OCI-M1 (cell line): ENCODE data around the gene EVI5.
"Not testable (repeated sequence)": the region's sequence is repeated elsewhere in the genome, so short reads cannot be mapped to it uniquely, and the experiment has no call there.

Experiments
- DNase-seq: peaks from one replicate; lab custom pipeline; 2025; lab: John Stamatoyannopoulos, UW

The EVI5 gene

GRCh38 chr1:92748138-92748537 lies 36.8 kb downstream of the EVI5 start:
- no peak for DNase-seq

- DNase-seq: no peak
Measured at GRCh38 chr1:92747735-92748134, 37.2 kb downstream of the EVI5 start.

GRCh38 chr1:92746255-92746654 lies 38.7 kb downstream of the EVI5 start:
- DNase-seq: not testable (repeated sequence)

GRCh38 chr1:92743221-92743620 lies 41.7 kb downstream of the EVI5 start:
- DNase-seq: no peak

GRCh38 chr1:92739669-92740524 lies 45.0 kb downstream of the EVI5 start:
- DNase-seq: no peak

GRCh38 chr1:92736395-92736794 lies 48.5 kb downstream of the EVI5 start:
- DNase-seq: peak; percentile 55

- peak; percentile 30 for DNase-seq
Measured at GRCh38 chr1:92730476-92730875, 54.4 kb downstream of the EVI5 start.

- no peak for DNase-seq
Measured at GRCh38 chr1:92728697-92729096, 56.2 kb downstream of the EVI5 start.

- not testable (repeated sequence) for DNase-seq
Measured at GRCh38 chr1:92723713-92724112, 61.2 kb downstream of the EVI5 start.

GRCh38 chr1:92721886-92722285 lies 63.0 kb downstream of the EVI5 start:
- no peak for DNase-seq

- not testable (repeated sequence) for DNase-seq
Measured at GRCh38 chr1:92721157-92721556, 63.8 kb downstream of the EVI5 start.

- not testable (repeated sequence) for DNase-seq
Measured at GRCh38 chr1:92715476-92715951, 69.4 kb downstream of the EVI5 start.

GRCh38 chr1:92713939-92714338 lies 71.0 kb downstream of the EVI5 start:
- no peak for DNase-seq

GRCh38 chr1:92711473-92712165 lies 73.3 kb downstream of the EVI5 start:
- DNase-seq: no peak

- DNase-seq: peak; percentile 53
Measured at GRCh38 chr1:92709738-92710137, 75.2 kb downstream of the EVI5 start.

GRCh38 chr1:92708368-92708950 lies 76.4 kb downstream of the EVI5 start:
- peak; percentile 83 for DNase-seq

GRCh38 chr1:92707709-92708108 lies 77.2 kb downstream of the EVI5 start:
- no peak for DNase-seq

- no peak for DNase-seq
Measured at GRCh38 chr1:92707292-92707691, 77.6 kb downstream of the EVI5 start.

- peak; percentile 28 for DNase-seq
Measured at GRCh38 chr1:92705446-92705845, 79.5 kb downstream of the EVI5 start.

GRCh38 chr1:92701147-92701546 lies 83.8 kb downstream of the EVI5 start:
- peak; percentile 81 for DNase-seq

- DNase-seq: no peak
Measured at GRCh38 chr1:92698932-92699331, 86.0 kb downstream of the EVI5 start.

GRCh38 chr1:92695104-92695503 lies 89.8 kb downstream of the EVI5 start:
- no peak for DNase-seq

- peak; percentile 18 for DNase-seq
Measured at GRCh38 chr1:92691925-92692324, 93.0 kb downstream of the EVI5 start.
